HCEC 1CT (cell line): ENCODE measurements around the gene BABAM2.

Experiments used
- DNase-seq: peaks from one replicate; pipeline ENCODE4 v3.0.0-alpha.2; 2017

The BABAM2 gene

DNA sequence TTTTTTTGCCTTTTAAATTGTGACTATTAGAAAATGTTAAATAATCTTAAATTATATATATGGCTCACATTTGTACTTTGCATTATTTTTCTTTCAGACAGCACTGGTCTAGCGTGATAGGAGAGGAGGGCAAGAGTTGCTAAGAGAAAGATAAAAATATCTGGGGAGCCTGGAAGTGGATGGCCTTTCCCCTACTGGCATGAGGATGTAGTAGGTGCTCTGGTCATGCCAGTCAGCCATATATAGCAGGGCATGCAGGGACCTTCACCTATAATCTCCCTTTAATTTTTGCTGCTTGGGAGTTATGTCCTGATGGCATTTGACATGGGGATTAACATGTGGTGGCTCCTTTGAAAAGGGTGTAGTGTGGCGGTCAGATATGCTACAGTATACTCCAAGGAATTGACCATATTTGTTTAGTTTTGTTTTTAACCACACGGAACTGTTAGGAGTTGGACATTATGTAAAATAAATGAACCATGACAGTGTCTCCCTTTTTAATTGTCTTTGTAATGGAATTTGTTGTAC, 144.7 kb downstream of the BABAM2 start:
- no peak for DNase-seq

DNA sequence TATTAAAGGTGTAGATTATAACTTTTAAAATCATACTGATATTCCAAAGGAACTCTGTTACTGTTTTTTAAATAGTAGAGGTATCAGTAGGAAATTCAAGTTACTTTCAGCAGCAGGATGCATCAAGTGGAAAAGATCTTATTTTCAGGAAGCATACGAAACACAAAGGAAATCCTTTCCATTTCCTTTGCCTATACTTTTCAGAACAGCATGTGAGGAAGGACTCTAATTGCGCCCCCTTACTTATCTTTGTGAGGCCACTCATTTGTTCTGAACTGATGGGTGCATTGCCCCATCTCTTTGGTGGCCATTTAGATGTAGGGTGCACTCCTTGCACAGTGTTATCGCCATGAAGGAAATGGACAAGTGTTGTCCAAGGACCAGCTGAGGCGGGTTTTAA, 145.3 kb downstream of the BABAM2 start:
- no peak for DNase-seq

DNA sequence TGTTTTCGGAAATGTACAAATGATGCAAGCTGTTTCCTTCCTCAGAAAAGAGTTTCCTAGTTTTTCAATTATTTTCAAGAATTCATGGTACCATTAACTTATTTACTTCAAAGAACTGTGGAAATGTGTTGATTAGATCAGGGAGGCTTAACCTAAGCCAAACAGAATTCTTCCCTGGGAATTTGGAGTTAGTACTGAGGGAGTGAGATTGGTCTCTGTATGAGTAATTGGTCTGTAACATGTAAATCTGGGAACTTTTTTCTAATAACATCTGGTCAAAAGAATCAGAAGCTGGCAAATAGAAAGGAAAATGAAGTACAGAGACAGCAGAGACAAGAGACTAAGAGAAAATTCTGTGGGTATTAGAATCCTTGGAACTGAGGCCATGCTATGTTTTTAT, 145.8 kb downstream of the BABAM2 start:
- no peak for DNase-seq

DNA sequence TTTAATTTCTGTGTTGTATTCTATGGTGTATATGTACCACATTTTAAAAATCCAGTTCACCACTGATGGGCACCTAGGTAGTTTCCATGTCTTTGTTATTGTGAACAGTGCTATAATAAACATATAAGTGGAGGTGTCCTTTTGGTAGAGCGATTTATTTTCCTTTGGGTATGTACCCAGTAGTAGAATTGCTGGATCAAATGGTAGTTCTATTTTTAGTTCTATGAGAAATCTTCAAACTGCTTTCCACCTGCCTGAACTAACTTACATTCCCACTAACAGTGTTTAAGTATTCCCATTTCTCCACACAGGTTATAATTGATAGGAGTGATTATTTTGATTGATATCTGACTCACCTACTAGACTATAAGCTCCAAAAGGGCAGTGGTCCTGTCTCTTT, 148.2 kb downstream of the BABAM2 start:
- DNase-seq: no peak

DNA sequence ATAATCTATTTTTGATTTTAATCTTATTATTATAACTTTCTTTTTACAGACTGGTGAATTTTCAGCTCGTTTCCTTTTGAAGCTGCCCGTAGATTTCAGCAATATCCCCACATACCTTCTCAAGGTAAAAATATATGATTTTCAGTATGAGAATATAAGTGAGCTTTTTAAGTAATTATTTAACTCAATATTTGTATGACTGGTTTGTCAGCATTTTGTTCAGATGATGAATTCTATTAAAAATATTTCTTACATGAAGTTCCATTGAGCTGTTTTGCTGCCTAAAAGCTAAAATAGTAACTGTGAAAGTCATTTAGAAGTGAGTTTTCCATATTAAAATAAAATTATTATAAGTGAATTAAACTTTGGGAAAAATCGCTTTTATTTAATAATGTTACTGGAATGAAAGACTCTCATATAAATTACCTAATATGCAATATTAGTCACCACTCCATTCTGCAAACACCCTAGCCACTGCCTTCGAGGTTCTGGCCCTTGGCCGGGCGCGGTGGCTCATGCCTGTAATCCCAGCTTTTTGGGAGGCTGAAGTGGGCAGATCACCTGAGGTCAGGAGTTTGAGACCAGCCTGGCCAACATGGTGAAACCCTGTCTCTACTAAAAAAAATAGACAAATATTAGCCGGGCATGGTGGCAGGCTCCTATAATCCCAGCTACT, 155.3 kb downstream of the BABAM2 start:
- DNase-seq: no peak

DNA sequence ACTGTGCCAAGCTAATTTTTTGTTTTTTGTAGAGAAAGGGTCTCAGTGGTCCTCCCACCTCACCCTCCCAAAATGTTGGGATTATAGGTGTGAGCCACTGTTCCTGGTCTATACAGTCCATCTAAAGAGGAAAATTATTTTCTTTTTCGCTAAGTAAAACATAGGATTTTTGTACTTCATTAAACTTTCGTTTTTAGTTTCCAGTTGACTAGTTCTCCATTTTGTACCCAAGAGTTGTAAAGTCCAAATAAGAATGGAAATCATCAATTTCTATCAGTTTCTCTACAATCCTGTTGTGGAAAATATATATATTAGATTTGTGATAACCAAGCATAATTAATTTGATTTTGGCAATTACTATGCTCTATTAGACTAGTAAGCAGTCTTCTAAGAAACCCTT, 156.4 kb downstream of the BABAM2 start:
- DNase-seq: no peak

DNA sequence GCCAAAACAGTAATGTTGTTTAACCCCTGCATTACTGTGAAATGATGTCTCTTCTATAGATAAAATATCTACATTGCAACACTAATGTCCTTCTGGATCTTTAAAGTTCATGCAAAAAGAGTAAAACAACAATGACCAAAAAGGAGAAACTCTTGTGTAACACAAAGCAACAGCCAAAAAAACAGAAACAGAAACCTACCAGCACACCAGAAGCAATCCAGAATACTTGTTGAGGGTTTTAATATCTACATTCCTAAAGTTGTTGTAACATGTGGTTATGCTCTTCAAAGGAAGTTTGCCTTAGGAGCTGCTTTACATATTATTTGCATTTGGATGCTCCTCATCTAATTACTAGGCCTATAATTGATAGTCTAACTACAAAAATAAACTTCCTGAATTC, 157.2 kb downstream of the BABAM2 start:
- peak; percentile 82 for DNase-seq

DNA sequence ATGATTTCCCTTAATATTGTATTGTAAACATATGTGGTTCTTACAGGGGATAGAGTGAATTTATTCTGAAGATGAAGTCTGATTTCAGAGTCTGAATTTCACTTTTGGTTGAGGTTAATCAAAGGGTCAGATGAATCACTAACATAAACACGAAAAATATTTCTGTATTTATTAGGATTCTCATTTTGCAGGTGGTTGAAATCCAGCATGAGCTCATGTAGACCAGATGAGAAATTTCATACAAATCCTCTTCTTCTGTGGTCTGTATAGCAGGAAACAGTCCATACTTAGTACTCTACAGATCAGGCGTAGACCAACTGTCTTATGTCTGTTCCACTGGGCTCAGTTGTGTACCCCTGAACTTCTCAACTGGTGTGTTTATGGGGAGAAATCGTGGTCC, 157.8 kb downstream of the BABAM2 start:
- DNase-seq: peak; percentile 61

DNA sequence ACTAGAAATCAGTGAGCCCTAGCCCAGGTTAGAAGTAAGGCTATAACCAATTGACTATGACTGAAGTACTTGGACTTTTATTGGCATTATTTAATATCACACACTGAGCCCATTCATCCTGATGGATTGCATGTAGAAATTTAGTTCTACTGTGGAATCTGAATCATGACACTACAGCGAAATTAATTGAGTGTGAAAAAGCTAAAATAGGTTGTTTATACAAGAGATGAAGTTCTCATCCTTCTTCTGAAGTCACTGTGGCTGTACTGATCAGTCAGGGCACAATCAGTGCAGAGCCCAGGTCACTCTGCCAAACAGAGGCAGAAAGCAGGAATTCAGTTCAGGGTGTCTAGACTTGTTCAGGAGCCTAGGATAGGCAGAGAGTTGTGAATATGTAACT, 158.9 kb downstream of the BABAM2 start:
- DNase-seq: no peak

DNA sequence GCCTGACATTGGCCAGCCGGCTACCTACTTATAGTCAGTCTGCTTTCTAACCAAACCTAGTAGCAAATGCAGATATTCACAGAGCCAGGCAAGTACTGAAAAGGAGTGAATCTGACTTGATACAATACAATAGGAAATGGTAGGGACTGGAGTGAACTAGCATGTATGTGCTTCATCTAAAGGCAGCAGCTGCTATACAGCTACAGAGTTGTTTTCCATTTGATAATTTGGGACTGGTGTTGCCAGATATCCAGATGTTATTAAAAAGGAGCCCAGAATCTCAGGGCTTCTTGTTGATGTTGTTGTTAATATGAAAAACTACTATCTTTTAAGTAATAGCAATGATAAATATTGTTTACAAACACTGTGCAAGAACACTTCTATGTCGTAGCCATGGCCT, 159.4 kb downstream of the BABAM2 start:
- no peak for DNase-seq

DNA sequence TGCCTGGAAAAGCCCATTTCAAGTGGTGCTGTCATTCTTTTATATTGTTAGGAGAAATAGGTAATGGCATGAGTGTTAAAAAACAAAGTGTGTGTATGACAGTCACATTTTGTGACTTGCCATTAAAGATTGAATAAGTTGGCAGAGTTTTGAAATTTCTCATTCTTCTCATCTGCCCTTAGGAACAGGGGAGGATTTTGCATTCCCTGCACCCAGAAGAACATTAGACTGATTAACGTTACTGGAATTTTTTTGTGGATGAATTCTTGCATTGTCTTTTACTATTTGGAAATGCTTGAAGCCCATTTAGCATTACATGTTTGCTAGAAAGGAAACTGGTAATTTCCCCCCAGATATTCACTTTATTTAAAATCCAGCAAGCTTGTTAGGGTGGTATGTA, 162.2 kb downstream of the BABAM2 start:
- peak; percentile 58 for DNase-seq

DNA sequence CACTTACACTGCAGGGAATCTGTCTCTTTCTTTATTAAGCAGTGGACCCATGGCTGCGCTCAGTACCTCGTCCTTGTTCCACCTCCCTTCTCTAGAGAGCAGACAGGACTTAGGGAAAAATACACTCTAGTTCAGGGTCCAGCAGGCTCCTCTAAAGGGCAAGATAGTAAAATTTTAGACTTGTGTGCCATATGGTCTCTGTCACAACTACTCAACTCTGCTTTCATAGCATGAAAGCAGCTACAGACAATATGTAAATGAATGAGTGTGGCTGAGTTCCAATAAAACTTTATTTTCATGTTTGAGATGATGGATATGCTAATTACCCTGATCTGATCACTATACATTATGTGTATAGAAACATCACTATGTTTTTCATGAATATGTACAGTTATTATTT, 163.1 kb downstream of the BABAM2 start:
- DNase-seq: no peak

DNA sequence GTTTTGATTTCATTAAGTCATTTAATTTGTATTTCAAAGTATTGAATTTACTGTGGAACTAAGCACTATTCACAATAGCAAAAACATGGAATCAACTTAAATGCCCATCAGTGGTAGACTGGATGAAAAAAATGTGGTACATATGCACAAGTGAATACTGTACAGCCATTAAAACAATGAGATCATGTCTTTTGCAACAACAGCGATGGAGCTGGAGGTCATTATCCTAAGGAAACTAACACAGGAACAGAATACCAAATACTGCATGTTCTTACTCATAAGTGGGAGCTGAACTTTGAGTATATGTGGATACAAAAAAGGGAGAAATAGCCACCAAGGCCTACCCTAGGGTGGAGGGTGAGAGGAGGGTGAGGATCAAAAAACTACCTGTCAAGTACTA, 164.4 kb downstream of the BABAM2 start:
- DNase-seq: peak; percentile 34

DNA sequence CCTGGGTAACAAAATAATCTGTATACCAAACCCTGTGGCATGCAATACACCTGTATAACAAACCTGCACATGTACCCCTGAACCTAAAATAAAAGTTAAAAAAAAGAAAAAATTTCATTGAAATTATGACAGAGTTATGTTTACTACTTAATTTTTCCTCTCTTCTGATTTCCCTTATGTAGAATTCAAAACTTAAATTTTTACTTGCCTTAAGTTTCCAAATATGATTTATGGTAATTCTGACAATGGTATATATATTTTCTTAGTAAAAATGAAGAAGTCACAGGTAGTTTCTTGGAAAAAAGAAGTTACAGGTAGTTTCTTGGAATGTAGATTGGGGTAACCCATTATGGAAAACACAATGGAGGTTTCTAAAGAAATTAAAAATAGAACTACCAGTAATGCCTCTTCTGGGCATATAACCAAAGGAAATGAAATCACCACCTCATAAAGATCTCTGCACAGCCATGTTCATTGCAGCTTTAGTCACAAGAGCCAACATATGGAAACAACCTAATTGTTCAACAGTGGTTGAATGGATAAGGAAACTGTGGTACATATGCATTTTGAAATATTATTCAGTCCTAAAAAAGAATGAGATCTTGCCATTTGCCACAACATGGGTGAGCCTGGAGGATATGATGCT, 164.9 kb downstream of the BABAM2 start:
- peak; percentile 48 for DNase-seq

DNA sequence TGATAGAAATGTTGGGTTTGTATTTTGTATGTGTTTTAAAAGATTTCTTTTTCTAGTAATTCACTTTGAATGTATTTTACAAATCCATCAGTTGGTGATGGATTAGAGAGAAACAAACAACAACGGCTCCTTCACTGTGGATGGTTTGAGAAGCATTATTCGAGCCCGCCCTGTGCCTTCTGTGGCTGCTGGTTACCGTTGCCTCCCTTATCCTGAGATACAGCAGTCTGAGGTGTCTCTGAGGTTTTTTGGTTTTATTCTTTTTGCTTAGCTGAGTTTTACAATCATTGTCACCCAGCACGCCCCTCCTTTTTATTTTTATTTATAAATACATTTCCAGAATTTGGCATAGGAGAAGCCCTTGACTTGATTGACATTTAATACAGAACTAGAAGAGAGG, 168.3 kb downstream of the BABAM2 start:
- DNase-seq: no peak

DNA sequence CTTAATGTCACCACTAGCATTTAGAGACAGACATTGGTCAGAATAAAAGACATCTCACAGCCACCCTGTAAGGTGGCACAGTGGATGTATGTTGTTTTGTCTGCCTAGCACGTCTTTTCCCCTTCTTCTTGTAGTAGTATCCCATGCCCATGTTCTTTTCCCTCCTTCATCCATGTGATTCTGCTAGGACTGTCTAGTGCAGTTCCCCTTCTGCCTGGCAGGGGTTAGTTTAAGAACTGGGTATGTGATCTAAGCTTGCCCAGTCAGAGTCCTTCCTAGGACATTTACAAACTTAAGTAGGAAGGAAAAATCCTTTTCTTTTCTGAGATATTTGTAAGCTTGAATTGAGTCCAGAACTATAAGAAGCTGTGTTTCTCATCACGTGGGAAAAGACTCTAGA, 172.3 kb downstream of the BABAM2 start:
- DNase-seq: no peak

DNA sequence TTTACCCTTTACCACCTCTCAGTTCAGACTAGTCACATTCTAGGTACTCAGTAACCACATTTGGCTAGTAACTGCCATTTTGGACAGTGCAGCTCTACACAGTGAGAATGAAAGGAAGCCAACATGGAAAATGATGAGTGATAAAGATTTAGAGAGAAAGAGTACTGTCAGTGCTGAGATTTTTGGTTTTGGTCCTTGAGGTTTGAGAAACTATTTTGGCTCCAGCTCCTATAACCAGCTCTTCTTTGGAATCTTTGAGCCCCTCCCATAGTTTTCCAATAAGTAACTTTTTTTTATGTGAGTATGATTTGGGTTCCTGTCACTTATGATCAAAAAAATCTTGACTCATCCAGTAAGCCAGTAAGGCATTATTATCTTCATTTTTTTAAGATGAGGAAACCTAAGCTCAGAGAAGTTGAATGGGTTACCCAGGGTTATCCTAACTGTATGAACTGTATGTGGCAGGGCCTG, 173.0 kb downstream of the BABAM2 start:
- DNase-seq: peak; percentile 41

DNA sequence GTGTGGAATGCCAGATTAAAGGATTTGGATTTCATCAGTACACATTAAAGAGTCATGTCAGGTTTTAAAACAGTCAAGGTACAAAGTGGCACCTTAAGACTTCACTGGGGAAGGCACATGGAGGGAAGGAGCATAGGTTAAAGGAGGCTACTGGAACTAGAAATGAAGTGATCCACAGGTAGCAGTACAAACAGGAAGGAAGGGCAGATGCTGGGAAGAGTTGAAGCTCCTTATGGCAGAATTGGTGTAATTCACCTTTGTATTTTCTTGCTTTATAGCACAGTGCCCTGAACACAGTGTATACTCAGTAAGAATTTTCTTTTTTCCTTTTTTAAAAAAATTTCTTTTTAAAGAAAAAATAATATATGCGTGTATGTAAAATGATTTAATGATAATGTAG, 177.1 kb downstream of the BABAM2 start:
- no peak for DNase-seq

DNA sequence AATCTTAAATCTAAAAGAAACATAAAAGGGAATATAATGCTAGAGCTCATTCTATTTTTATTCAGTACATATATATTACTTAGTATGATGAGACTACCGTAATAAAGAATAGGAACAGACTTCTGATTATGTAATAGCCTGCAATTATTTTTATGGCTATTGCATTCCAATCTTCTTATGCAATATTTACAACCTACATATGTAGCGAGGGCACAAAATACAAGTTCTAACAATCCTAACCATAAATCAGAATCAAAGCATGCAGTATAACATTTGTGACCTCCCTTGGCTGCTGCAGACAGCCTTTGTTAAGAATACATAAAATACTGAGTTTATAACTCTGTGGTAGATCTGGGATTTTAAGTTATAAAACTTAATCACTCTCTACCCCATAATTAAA, 177.6 kb downstream of the BABAM2 start:
- peak; percentile 46 for DNase-seq

DNA sequence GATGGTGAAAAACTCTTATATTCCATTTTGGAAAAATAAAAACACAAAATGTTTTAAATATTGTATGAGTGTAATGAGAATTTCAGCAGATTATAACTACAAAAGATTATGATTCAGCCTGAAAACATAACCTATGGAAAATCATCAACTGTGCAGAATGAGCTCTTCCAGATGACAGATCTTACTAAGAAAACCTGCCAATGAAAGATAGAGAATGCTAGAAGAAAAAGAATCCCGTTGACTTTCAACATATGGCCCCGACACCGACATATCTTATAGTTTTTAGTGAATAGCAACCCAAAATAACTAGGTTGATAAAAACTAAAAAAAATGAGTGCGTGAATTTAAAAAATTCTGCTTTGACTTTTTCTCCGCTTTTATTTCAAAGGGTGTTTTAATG, 178.0 kb downstream of the BABAM2 start:
- DNase-seq: no peak

DNA sequence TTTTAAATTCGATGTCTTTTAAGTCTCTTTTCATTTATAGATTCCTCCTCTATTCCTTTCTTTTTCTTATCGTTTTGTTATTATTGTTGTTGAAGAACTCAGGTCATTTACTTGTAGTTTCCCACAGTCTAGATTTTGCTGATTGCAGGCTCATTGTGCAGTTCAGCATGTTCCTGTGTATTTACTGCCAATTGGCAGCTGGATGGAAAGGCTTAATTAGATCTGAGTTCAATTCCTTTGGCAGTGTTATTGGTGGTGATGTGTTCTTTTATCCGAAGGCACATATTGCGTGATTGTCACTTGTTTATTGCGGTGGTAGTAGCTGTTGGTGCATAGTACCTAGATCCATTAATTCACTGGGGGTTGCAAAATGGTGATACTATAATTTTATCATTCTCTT, 180.7 kb downstream of the BABAM2 start:
- DNase-seq: no peak

DNA sequence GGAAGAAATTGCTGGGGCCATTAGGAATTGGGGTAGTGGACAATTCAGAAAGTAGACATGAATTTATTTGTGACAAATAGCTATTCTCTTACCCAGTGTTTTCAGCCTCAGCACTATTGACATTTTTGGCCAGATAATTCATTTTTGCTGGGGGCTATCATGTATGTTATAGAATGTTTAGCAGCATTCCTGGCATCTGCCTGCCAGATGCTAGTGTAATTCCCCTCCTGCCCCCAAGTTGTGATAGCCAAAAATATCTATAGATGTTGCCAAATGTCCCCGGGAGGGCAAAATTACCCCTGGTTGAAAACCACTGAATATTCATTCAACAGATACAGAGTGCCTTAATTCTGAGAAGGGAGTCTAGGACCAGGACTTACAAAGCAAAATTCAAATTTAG, 183.6 kb downstream of the BABAM2 start:
- DNase-seq: no peak

DNA sequence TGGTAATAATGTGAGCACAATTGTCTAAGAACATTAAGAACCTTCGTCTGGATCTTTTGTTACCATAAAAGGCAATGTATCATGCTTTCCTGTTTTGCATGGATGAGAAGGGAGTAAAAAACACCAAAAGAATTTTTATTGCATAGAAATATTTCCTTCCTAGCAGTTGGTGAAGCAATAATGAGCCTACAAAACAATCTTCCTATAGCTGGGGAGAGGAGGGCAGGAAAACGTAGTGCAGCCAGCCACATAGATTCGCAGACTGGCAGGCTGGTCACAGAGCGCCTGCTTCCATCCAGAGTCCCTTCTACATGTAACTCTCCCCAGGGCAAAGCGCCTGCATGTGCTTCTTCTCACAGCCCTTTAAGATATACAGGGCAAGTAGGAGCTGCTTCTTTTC, 190.4 kb downstream of the BABAM2 start:
- peak; percentile 88 for DNase-seq

DNA sequence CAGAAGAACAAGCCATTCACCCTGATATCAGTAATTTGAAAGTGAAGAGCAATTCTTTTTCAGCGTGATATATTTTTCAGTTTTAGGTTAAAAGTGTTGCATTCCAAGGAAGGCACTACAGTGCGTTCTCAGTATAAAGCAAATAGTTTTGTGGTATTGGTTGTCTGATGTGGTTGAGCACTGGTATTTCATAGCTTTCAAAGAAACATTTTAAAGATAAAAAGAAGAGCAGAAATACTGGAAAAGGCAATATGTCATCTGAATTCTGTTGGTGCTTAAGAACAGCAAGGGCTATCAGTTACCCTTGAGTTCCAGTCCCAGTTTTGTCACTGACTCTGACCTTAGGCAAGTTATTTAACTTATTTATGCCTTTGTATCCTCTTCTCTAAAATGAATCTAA, 191.6 kb downstream of the BABAM2 start:
- DNase-seq: no peak

DNA sequence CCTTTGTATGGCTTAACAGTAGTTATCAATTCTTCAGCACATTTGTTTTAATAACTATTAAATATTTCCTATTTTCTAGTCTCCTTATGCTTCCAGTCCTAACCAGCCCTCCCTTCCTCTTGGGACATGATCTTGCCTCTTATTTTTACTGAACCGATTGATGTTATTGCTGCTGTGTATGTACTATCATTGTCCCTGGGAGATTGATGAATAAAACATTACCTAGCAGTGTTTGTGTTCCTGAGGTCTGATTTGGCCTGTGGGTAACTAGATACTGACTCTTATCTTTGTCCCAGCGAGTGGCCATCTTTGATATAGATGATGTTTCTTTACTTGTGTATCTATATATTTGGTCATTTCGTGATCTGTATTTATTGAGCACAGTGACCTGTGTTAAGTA, 192.9 kb downstream of the BABAM2 start:
- DNase-seq: no peak
